Measurements from ENCODE around the gene LMO1.

LMO1 gene

GRCh38 chr11:8307601-8308000 lies 43.9 kb upstream of the LMO1 start:
- Histone ChIP-seq H3K9me3 (ENCODE audit: control insufficient read depth, insufficient read depth, low read length) (no peaks in the 10 kb centered on the region; the same call in 1 of the 2 replicates), H3K27ac (ENCODE audit: low read depth, low read length) (no peak overlapping the region), H3K9me2 (replicated peaks; ENCODE audit: control insufficient read depth, low read length) (no peaks in the 10 kb centered on the region), H3K4me3 (ENCODE audit: low read length) (no peak overlapping the region), H3K79me2 (ENCODE audit: control insufficient read depth, low read length) (no peaks in the 10 kb centered on the region), H3K4me2 (ENCODE audit: low read length) (no peak overlapping the region), H3K4me1 (ENCODE audit: control insufficient read depth, low read length) (no peaks in the 10 kb centered on the region), H4K20me1 (ENCODE audit: control insufficient read depth, insufficient read depth, low read depth, low read length) (no peaks in the 10 kb centered on the region; the same call in 1 of the 2 replicates), H3F3A (ENCODE audit: control insufficient read depth, insufficient read depth) (no peaks in the 10 kb centered on the region), H3K27me3 (ENCODE audit: control insufficient read depth, low read length) (no peaks in the 10 kb centered on the region), H3K36me3 (ENCODE audit: control insufficient read depth, low read length) (no peaks in the 10 kb centered on the region)
- no peak for TF ChIP-seq EZH2phosphoT487 (IDR thresholded peaks at IDR 0.05; ENCODE audit: borderline replicate concordance, low read length)
- TF ChIP-seq, protein P1, sequence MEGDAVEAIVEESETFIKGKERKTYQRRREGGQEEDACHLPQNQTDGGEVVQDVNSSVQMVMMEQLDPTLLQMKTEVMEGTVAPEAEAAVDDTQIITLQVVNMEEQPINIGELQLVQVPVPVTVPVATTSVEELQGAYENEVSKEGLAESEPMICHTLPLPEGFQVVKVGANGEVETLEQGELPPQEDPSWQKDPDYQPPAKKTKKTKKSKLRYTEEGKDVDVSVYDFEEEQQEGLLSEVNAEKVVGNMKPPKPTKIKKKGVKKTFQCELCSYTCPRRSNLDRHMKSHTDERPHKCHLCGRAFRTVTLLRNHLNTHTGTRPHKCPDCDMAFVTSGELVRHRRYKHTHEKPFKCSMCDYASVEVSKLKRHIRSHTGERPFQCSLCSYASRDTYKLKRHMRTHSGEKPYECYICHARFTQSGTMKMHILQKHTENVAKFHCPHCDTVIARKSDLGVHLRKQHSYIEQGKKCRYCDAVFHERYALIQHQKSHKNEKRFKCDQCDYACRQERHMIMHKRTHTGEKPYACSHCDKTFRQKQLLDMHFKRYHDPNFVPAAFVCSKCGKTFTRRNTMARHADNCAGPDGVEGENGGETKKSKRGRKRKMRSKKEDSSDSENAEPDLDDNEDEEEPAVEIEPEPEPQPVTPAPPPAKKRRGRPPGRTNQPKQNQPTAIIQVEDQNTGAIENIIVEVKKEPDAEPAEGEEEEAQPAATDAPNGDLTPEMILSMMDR (IDR thresholded peaks at IDR 0.05; ENCODE audit: low read depth, low read length, poor library complexity, severe bottlenecking), result no peak

DNA sequence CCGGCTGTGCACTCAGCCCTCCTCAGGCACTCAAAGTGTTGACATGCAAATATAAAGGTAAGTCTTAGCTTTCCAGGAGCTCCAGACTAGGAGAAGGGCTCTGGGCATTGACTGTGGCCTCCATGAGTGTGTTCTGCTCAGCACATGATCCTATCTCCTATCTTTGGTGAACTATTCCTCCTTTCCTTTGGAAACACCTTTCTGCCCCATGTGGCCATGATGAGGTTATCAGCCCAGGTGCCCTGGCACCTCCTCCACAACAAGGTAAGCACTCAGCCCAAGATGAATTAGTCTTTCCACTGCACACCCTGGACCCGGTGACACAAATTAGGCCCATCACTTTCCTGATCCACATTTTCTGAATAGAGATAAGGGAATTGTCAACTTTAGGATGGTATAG lies 37.9 kb upstream of the LMO1 start:
- no peaks in the 10 kb centered on the region for H3K9me2 ChIP-seq (replicated peaks; ENCODE audit: control insufficient read depth, low read length)
- H3K79me2 ChIP-seq (ENCODE audit: control insufficient read depth, low read length), result no peaks in the 10 kb centered on the region
- peaks cover 7% of the 10 kb centered on the region; the same call in 1 of the 2 replicates for H3K27me3 ChIP-seq (ENCODE audit: control insufficient read depth, low read length)
- no peak overlapping the region for H3K4me3 ChIP-seq (ENCODE audit: low read length)
- no peaks in the 10 kb centered on the region for H3K4me1 ChIP-seq (ENCODE audit: control insufficient read depth, low read length)
- H3K9me3 ChIP-seq (ENCODE audit: control insufficient read depth, insufficient read depth, low read length), result no peaks in the 10 kb centered on the region; the same call in 1 of the 2 replicates
- no peak overlapping the region for H3K4me2 ChIP-seq (ENCODE audit: low read length)
- TF ChIP-seq EZH2phosphoT487 (IDR thresholded peaks at IDR 0.05; ENCODE audit: borderline replicate concordance, low read length), result no peak
- TF ChIP-seq, protein P1 (IDR thresholded peaks at IDR 0.05; ENCODE audit: low read depth, low read length, poor library complexity, severe bottlenecking), result no peak
- H4K20me1 ChIP-seq (ENCODE audit: control insufficient read depth, insufficient read depth, low read depth, low read length), result no peaks in the 10 kb centered on the region
- H3K27ac ChIP-seq (ENCODE audit: low read depth, low read length), result no peak overlapping the region
- no peaks in the 10 kb centered on the region for H3K36me3 ChIP-seq (ENCODE audit: control insufficient read depth, low read length)
- H3F3A ChIP-seq (ENCODE audit: control insufficient read depth, insufficient read depth), result no peaks in the 10 kb centered on the region

DNA sequence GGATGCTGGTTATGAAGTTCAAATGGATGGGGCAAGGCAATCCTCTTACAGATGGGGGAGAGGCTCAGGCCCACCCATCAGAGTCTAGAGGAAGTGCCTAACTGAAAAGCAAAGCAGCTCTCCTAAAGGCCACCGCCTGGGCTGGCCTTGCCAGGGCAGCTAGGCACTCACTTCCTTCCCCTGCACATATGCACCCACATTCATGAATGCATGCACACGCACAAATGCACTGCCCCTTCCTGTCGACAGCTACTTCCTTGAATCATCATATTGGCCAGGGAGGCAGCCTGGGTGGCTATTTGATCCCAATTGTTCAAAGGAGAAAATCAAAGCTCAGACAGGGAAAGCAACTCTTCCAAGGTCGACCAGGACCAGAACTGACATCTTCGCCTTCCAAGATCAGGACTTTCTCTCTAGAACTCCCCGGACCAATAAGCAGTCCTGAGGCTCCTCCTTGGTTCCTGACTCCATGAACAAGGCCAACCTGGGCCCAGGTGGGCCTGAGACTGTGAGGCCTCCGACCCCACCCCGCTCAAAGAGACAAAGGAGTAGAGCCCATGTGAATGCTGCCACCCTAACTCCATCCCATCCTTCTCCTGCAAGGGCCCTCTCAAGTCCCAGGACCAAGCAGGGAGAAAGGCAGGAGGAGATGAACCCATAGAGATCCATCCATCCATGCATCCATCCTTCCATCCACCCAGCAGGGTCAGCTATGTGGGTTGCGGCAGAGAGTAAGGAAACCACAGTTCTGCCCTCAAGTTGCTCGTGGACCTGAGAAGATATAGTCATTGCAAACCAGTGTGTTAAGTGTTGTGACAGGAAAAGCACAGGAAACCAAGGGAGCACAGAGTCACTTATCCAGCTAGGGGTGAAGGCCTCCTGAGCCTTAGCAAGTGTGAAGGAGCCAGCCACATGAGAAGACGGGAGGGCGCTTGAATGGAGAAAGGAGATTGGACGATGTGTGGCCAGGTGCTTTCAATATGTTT lies 35.4 kb upstream of the LMO1 start:
- Histone ChIP-seq H3F3A (ENCODE audit: control insufficient read depth, insufficient read depth) (no peaks in the 10 kb centered on the region), H3K9me3 (ENCODE audit: control insufficient read depth, insufficient read depth, low read length) (no peaks in the 10 kb centered on the region; the same call in 1 of the 2 replicates)

More for the DNA sequence above, 35.4 kb upstream of the LMO1 start:
- Histone ChIP-seq H3K4me1 (ENCODE audit: control insufficient read depth, low read length) (no peaks in the 10 kb centered on the region), H3K79me2 (ENCODE audit: control insufficient read depth, low read length) (no peaks in the 10 kb centered on the region), H3K36me3 (ENCODE audit: control insufficient read depth, low read length) (no peaks in the 10 kb centered on the region), H3K9me2 (replicated peaks; ENCODE audit: control insufficient read depth, low read length) (no peaks in the 10 kb centered on the region), H3K4me3 (ENCODE audit: low read length) (no peak overlapping the region), H3K27ac (ENCODE audit: low read depth, low read length) (no peak overlapping the region), H4K20me1 (ENCODE audit: control insufficient read depth, insufficient read depth, low read depth, low read length) (no peaks in the 10 kb centered on the region), H3K4me2 (ENCODE audit: low read length) (no peak overlapping the region), H3K27me3 (ENCODE audit: control insufficient read depth, low read length) (peaks cover 7% of the 10 kb centered on the region; the same call in 1 of the 2 replicates)
- no peak for TF ChIP-seq EZH2phosphoT487 (IDR thresholded peaks at IDR 0.05; ENCODE audit: borderline replicate concordance, low read length)
- TF ChIP-seq, protein P1 (IDR thresholded peaks at IDR 0.05; ENCODE audit: low read depth, low read length, poor library complexity, severe bottlenecking), result no peak
